Uterus (tissue), 4 donors: ENCODE results near the gene OPN4. TPM values are rescaled to one million over a fixed set of nuclear protein-coding genes. Genes with fewer than 3 reads are reported as not detected.
A peak's percentile ranks its signal among the peaks of the same experiment; 100 is the strongest.

Experiments
- DNase-seq, 2 donors: peaks; one replicate each; pipeline ENCODE4 v3.0.0-alpha.2; 2019 to 2020
- H3K27ac ChIP-seq, 2 donors: fragments of 200-600 bp; sonication (generic); 1 replicate in 1 of 2; 2 replicates in 1 of 2; pipeline ENCODE4 v1.5.1; 2016 to 2018
- H3K27me3 ChIP-seq, 2 donors: fragments of 200-600 bp; sonication (generic); one replicate each; pipeline ENCODE4 v1.5.1; 2018 to 2019; ENCODE audit warnings: control low read depth in 1 of 2
- H3K36me3 ChIP-seq, 2 donors: fragments of 200-600 bp; sonication (generic); one replicate each; pipeline ENCODE4 v1.5.1; 2019; ENCODE audit warnings: control low read depth in 1 of 2
- H3K4me1 ChIP-seq, 2 donors: fragments of 200-600 bp; sonication (generic); one replicate each; pipeline ENCODE4 v1.5.1; 2018 to 2019; ENCODE audit warnings: control low read depth in 1 of 2
- H3K4me3 ChIP-seq, 2 donors: fragments of 200-600 bp; sonication (generic); 1 replicate in 1 of 2; 2 replicates in 1 of 2; pipeline ENCODE4 v1.5.1; 2018 to 2019; ENCODE audit warnings: mild to moderate bottlenecking in 1 of 2
- H3K9me3 ChIP-seq, 2 donors: fragments of 200-600 bp; sonication (generic); one replicate each; pipeline ENCODE4 v1.5.1; 2019; ENCODE audit warnings: control low read depth in 1 of 2
- POLR2A ChIP-seq, 2 donors: fragments of 450-650 bp; IDR thresholded peaks; one replicate each; pipeline ENCODE4 v1.6.1; 2016; ENCODE audit warnings: antibody characterized with exemption in 2 of 2, mild to moderate bottlenecking in 1 of 2, moderate library complexity in 1 of 2
- intact Hi-C: fragments of 100-400 bp; cut with DNase I; formaldehyde crosslinking; loops from one replicate; pipeline ENCODE4 v1.15.1; 2023; ENCODE audit warnings: low total_unique reads
- total RNA-seq, 4 donors: library from RNA; depleted of rRNA in 3 of 4; stranded (reverse); fragments of >200 nt in 3 of 4; gene quantifications; one replicate each; pipeline versions ENCODE4 v1.1.0 to v1.2.4, GENCODE V29; 2014 to 2023
- TF ChIP-seq, protein P1 (sequence below), 4 experiments: fragments of 200-600 bp in 2 of 4; fragments of 450-650 bp in 2 of 4; sonication (generic) in 2 of 4; IDR thresholded peaks; one replicate each; pipeline ENCODE4 v1.5.1; 2016 to 2019; ENCODE audit warnings: antibody characterized with exemption in 4 of 4, mild to moderate bottlenecking in 2 of 4, moderate library complexity in 1 of 4
- donor health status: DM: yes; HTN: yes; CAD: no.

OPN4 gene
- total RNA-seq, 4 donors from 2014 or later: not detected

DNA sequence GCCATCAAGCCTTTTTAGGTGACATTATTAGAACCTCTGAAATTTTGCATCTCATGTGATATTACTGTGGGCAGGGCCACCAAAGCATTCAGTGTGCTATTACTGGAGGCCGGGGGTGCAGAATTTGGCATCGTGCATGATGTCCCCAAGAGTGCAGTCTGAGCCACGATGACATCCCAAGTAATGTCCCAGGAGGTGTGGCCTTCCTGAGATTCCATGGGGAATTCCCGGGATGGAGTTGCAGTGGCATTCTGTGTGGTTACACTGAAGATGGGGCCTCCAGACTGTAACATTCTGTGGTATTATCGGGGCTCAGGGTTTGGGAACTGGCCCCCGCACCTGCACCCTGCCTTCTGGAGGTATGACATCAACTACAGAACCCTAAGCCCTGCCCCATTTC lies 23.0 kb downstream of the OPN4 start:
- no peak for TF ChIP-seq POLR2A (IDR thresholded peaks at IDR 0.05)
- Histone ChIP-seq H3K4me3 (no peak overlapping the region), H3K27me3 (no peaks in the 10 kb centered on the region), H3K36me3 (no peaks in the 10 kb centered on the region), H3K9me3 (no peaks in the 10 kb centered on the region), H3K27ac (no peak overlapping the region), H3K4me1 (no peaks in the 10 kb centered on the region)
- no peak for DNase-seq
- intact Hi-C loops: no loop called here

DNA sequence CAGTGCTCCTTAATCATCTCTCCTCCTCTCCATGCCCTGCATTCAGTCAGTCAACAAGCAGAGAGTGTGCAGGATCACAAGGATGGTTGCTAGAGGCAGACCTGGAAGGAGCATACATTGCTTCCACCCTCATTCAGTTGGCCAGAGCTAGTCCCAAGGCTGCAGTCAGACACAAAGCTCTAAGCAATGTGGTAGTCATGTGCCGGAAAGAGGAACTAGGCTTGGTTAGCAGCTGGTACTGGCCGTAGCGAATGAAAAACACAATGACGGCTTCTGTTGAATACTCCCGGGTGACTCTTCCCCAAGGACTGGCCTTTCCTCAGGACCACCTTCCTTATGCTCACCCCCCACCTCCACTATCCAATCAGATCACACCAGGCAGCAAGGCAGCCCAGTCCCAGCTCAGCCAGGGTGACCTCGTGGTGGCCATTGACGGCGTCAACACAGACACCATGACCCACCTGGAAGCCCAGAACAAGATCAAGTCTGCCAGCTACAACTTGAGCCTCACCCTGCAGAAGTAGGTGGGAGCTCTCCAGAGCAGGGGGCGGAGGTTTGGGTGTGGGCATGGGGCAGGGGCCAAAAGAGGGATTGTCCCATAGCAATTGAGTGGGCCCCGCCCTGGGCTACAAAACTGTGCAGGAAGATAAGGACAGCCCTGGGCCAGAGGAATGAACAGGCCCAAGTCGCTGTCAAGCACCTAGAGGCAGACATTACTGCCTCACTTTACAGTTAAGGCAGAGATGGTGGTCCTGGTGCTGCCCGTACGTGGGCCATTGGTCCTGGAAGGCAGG lies 24.8 kb downstream of the OPN4 start:
- H3K4me1 ChIP-seq: no peaks in the 10 kb centered on the region

DNA sequence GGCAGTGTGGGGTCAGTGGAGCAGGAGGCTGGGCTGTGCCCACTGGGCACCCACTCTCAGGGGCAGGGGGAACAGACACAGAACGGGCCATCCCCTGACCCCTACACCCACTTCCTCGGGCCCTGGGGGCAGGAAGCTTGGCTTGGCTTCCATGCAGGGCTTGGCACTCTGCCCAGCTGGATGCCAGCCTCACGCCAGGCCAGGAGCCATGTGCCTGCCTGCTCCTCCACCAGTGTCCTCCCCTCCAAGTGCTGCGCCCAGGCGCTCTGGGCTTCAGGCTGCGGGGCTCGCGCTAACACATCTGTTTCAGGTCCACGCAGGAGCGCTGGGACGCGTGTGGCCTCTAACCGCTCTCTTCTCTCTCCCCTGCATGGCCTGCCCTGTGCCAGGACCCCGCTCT lies 26.7 kb downstream of the OPN4 start:
- Histone ChIP-seq H3K27ac (no peak overlapping the region), H3K27me3 (no peaks in the 10 kb centered on the region), H3K9me3 (no peaks in the 10 kb centered on the region), H3K4me1 (no peaks in the 10 kb centered on the region), H3K36me3 (no peaks in the 10 kb centered on the region), H3K4me3 (no peak overlapping the region)
- no peak for DNase-seq
- TF ChIP-seq POLR2A (IDR thresholded peaks at IDR 0.05): no peak
- TF ChIP-seq, protein P1, sequence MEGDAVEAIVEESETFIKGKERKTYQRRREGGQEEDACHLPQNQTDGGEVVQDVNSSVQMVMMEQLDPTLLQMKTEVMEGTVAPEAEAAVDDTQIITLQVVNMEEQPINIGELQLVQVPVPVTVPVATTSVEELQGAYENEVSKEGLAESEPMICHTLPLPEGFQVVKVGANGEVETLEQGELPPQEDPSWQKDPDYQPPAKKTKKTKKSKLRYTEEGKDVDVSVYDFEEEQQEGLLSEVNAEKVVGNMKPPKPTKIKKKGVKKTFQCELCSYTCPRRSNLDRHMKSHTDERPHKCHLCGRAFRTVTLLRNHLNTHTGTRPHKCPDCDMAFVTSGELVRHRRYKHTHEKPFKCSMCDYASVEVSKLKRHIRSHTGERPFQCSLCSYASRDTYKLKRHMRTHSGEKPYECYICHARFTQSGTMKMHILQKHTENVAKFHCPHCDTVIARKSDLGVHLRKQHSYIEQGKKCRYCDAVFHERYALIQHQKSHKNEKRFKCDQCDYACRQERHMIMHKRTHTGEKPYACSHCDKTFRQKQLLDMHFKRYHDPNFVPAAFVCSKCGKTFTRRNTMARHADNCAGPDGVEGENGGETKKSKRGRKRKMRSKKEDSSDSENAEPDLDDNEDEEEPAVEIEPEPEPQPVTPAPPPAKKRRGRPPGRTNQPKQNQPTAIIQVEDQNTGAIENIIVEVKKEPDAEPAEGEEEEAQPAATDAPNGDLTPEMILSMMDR (IDR thresholded peaks at IDR 0.05): no peak
- intact Hi-C loops: no loop called here

More for the DNA sequence above, 24.8 kb downstream of the OPN4 start:
- Histone ChIP-seq H3K4me3 (no peak overlapping the region), H3K9me3 (no peaks in the 10 kb centered on the region), H3K27ac (no peak overlapping the region), H3K36me3 (no peaks in the 10 kb centered on the region), H3K27me3 (no peaks in the 10 kb centered on the region)
- DNase-seq: no peak
- no peak for TF ChIP-seq POLR2A (IDR thresholded peaks at IDR 0.05)
- TF ChIP-seq, protein P1 (IDR thresholded peaks at IDR 0.05): no peak
- intact Hi-C loops: no loop called here

DNA sequence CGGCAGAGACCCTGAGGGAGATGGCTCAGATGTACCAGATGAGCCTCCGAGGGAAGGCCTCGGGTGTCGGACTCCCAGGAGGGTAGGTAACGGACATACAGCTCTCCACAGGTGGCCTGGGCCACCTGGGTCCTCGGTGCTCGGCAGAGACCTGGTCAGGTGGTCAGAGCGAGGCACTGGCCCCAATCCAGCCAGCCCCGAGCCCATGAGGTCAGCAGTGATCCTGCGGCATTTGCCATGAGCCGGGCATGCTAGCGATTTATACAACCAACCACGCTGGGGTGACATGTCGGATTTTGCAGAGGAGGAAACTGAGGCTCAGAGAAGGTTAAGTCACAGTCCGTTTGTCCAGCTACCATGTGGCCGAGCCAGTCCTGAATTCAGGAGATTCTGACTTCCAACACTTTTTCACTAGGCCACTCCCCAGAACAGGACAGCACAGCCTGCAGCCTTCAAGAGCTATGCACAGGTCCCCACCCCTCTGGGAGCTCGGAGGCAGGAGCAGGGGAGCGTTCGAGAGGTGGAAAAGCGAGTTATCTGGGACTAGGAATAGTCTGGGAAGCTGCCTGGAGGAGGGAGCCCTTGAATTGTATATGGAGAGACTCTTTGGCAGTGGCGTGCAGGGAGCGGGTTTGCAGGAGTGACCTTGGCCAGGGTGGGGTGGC lies 27.5 kb downstream of the OPN4 start:
- no peaks in the 10 kb centered on the region for H3K9me3 ChIP-seq
- H3K27ac ChIP-seq: no peak overlapping the region
- TF ChIP-seq, protein P1 (IDR thresholded peaks at IDR 0.05): no peak
- TF ChIP-seq POLR2A (IDR thresholded peaks at IDR 0.05): no peak
- H3K4me1 ChIP-seq: no peaks in the 10 kb centered on the region
- no peak overlapping the region for H3K4me3 ChIP-seq
- intact Hi-C loops: no loop called here
- H3K36me3 ChIP-seq: no peaks in the 10 kb centered on the region
- DNase-seq: no peak
- no peaks in the 10 kb centered on the region for H3K27me3 ChIP-seq

DNA sequence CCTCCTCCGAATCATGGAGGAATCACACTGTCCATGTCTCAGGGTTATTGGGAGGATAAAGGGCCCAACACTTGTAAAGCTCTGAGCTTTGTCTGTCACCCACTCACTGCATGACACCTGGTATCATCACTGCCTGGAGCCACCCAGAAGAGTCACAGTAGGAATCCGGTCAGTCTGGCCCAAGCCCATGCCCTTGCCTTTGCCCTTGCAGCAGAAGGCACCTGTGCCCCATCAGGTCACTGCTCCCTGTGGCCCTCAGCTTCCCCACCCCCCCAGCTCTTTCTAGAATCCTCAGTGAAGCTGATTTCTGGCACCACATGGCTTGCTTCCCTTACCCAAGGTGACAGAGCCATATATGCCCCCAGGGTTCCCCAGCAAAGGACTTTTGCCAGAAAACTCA lies 28.3 kb downstream of the OPN4 start:
- H3K4me3 ChIP-seq: no peak overlapping the region
- no peaks in the 10 kb centered on the region for H3K36me3 ChIP-seq
- intact Hi-C loops: no loop called here
- peak overlapping the region in 1 of 2 donors; percentile 4 for H3K27ac ChIP-seq
- TF ChIP-seq POLR2A (IDR thresholded peaks at IDR 0.05): no peak
- TF ChIP-seq, protein P1 (IDR thresholded peaks at IDR 0.05): no peak
- H3K9me3 ChIP-seq: no peaks in the 10 kb centered on the region
- no peak for DNase-seq
- no peaks in the 10 kb centered on the region for H3K4me1 ChIP-seq
- no peaks in the 10 kb centered on the region for H3K27me3 ChIP-seq
